DMS53 (cell line): ENCODE results near the gene KLK6.

Experiments used
- DNase-seq: peaks from one replicate; lab custom pipeline; 2025; lab: John Stamatoyannopoulos, UW

KLK6 gene

DNA sequence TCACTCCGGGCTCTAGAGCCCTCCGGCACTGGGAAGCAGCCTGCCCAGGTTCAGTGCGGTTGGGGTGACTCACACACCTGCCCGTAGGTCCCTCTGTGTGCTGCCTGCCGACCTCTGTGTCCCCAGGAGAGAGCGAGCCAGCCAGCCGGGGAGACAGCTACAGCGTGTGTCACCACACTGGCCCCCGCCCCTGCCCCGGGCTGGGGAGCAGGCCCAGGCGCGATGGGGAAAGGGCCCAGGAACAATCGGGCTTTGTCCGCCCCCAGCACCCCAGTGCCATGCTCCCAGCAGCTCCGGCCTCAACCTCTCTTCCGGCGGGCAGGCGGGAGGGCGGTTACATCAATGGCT is at the start of gene KLK6:
TSS of gene KLK6 (minus strand) at position 179 of the 348 bp plus-strand sequence. CDS start 1,487 bp downstream, outside the sequence.
- peak; percentile 36 for DNase-seq

- peak; percentile 70 for DNase-seq
Observed at GRCh38 chr19:51018745-51019543, 49.6 kb upstream of the KLK6 start.

DNA sequence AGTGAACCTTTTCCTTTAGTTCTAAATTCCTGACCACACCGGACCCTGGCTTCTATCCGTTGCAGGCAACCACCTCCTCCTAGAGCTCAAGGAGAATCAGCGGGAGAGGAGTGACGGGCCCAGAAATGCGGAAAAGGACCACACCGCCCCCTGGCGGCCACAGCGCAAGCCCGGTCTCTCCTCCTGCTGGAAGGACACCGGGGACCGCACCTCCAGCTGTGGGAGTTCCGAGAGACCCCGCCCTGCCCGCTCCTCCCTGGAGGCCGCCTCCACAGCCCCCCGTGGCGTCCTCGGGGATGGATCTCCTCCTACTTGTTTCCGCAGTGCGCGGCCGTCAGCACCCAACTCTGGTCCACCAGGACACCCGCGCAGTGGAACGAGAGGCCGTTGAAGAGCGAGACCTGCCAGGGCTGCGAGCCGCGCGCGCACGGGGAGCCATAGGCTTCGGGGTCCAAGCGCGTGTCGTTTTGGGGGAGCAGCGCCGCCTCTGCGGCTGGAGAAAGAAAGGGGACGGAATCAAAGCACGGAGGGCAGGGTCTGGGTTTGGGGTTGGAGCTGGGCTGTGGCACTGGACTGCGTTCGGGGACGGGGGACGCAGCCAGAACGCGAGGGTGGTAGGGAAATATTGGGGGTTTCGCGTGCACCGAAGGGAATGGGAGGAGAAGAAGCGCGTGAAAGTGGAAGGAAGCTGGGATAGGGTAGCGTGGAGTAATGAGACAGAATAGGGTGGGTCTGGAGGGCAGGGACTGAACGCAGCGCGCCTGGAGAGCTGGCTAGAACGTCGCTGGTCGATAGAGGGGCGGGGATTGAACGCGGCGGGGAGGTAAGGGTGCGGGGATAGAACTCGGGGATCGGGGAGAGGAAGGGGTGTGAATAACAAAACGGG is 47.6 kb upstream of the KLK6 start:
- DNase-seq, result peak; percentile 86

- DNase-seq, result no peak
Observed at GRCh38 chr19:51015691-51016267, 46.4 kb upstream of the KLK6 start.

- no peak for DNase-seq
Observed at GRCh38 chr19:51014242-51014641, 44.9 kb upstream of the KLK6 start.

GRCh38 chr19:51012661-51013190 is 43.3 kb upstream of the KLK6 start:
- DNase-seq, result peak; percentile 22

DNA sequence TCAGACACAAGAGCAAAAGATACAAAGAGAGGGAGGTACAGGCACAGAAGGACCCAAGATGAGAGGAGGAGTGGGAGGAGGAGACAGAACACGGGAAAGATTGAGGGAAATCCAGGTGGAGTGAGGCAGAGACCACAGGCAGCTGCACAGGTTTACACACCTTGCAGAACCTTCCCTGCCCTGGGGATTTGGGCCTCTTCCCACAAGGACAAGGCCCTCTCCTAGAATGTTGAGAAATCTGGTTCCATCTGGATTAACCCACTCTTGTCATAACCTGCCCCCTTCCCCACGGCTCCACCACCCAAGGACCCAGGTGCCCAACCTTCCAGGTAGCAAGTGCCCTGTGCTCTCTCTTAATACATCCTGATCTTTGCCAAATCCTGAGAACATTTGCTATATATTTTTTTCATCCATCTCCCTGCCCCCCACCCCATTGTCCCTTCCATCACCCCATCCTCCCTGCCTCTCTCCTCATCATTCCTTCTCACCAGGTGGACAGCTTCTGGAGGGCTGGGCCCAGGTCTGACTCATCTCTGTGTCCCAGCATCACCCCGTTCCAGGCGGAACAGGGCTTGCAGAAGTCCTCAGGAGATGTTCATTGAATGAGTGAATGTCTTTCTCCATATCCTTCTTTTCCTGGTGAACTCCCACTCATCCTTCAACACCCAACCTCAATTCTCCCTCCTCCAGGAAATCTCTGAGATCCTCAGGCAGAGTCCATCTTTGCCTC is 40.8 kb upstream of the KLK6 start:
- DNase-seq, result no peak

DNA sequence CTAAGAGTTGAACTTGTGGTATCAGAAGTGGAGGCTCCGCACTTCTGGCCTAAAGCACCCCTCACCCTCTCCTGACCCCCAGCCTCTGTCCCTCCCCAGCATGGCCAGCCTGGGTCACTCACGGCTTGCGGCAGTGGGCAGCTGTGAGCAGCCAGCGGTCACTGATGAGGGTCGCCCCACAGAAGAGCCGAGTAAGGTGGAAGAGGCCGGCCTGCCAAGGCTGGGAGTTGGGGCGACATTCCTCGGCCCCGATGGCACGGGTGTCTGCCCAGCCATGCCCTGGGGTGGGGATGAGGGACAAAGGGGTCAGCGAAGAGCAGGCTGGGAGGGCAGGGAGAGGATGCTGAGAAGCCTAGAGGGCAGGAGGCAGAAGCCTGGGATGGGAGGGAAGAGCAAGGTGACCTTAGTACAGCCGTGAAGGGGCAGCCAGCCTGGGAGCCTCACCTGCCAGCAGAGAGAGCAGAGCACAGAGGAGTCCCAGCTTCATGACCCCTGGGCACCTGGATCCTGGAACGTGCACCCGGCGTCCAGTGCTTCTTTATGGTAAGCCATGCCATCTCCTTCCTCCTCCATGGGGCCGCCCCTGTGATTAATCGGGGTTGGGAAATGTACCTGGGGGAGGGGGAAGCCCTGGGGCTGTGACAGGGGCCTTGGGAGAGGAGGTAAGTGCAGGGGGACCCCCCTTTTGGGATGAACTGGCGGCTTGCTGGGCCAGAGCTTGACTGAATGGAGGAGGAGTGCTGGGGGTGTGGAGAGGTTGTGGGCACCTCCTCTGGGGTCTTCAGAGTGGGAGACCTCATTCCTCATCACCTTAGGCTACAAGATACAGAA is 39.9 kb upstream of the KLK6 start:
- no peak for DNase-seq

DNA sequence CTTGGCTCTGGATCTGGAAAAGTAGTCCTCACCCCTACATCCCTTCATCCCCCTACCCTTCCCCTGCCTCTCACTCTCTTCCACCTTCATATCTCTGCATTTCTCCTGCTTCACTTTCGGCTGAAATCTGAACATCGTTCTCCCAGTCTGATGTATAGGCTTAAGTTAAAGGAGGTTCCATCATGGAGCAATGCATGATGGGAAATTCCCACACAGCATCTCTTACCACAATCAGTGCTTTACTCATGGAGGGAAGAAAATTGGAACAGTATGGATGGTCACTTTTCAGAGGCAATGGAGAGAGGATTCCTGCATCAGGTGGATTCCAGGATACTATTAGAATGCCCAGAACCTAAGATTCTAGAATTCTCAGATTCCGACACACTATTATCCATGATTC is 38.1 kb upstream of the KLK6 start:
- no peak for DNase-seq

DNA sequence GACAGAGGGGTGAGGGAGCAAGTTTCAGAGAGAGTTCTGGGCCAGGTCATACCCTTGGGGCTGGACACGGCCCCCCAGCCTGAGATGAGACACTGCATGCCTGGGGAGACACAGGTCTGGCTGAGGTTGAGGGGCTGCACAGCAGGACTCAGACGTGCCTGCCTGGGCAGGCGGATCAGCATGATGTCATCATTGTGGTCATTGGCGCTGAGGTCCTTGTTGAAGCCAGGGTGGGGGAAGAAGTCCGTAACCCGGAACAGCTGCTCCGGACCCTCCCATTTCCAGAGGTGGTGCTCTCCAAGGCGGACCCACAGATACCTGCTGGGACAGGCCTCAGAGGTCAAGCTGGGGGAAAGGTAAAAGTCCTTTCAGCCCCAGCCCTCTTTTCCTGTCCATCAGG is 37.0 kb upstream of the KLK6 start:
- DNase-seq, result no peak

DNA sequence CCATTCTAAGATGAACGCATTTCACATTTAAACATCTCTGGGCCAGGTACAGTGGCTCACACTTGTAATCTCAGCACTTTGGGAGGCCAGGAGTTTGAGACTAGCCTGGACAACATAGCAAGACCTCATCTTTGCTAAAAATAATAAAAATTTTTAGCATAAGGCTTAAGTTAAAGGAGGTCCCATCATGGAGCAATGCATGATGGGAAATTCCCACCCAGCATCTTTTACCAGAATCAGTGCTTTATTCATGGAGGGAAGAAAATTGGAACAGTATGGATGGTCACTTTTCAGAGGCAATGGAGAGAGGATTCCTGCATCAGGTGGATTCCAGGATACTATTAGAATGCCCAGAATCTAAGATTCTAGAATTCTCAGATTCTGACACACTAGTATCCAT is 35.9 kb upstream of the KLK6 start:
- DNase-seq, result no peak

DNA sequence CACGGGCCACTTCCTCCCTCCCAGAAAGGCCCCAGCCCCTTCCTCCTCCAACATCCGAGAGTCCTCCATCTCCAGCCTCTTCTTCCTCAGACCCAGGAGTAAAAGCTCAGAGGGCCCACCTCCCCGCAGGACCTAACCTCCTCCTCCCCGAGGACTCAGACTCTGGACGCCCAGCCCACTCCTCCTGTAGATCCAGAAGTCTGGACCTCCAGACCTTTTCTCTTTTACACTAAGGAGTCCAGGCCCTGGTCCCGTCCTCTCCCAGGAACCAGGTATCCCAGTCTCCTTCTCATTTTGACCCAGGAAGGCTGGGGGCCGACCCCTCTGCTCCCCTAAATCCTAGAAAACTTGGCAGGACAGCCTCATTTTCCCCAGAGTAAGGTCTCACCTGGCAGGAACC is 33.9 kb upstream of the KLK6 start:
- DNase-seq, result no peak

DNA sequence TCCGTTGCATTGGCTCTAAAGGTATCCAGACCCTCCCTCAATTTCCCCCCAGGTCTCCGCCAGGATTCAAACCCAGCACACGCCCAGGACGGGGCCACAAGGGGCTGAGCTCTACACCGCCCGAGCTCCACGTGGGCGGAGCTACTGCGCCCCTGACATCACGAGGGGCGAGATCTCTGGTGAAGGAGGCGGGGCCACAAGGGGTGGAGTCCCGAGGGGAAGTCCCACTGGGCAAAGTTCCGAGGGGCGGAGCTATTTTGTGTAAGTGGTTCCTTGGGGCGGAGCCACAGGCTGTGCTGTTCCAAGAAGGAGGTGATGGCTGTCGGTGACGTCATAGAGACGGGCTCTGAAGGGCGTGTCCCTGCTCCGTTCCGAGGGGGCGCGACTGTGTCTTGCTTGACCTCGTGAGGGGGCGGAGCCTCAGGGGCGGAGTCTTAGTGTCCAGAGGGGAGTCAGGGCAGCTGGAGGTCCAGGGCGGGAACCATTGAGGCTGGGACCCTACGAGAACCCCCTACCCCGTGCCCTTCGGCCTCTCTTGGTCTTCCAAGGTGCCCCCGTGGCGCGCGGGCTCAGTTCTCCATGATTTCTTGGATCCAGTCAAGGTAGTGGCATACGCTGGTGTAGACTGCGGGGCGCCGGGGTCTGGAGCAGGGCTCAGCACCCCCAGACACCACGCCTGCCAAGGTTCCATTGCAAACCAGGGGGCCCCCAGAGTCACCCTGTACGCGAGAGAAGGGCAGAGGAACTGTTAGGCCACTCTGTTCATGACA is 33.3 kb upstream of the KLK6 start:
- DNase-seq, result peak; percentile 46

DNA sequence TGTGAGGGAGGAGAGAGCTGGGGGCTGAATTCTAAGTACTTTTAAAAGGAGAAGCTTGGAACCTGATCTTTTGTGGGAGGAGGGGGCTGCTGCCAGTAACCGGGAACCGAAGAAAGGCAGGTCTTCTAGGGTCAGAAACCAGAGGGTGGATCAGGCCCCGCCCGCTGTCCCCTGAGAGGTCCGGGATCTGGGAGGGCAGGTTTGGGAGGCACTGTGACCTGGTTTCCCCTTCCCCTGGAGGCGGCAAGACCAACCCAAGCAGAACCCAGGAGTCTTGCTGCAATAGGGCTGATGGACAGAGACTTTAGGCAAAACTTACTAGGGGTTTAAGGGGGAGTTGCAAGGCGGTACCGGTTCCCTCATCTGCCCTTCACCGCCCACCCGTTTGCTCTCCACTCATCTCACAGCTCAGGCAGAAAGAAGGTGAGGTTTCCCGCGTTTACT is 32.7 kb upstream of the KLK6 start:
- no peak for DNase-seq

GRCh38 chr19:51001515-51001914 is 32.1 kb upstream of the KLK6 start, which contains the start of gene KLK8:
Gene KLK8, minus strand, starts transcription at chr19:51001604. Its CDS starts 437 bp downstream, at chr19:51001167.
- no peak for DNase-seq

- DNase-seq, result no peak
Observed at GRCh38 chr19:51000981-51001380, 31.6 kb upstream of the KLK6 start.

GRCh38 chr19:51000426-51000825 is 31.0 kb upstream of the KLK6 start:
- DNase-seq, result no peak

DNA sequence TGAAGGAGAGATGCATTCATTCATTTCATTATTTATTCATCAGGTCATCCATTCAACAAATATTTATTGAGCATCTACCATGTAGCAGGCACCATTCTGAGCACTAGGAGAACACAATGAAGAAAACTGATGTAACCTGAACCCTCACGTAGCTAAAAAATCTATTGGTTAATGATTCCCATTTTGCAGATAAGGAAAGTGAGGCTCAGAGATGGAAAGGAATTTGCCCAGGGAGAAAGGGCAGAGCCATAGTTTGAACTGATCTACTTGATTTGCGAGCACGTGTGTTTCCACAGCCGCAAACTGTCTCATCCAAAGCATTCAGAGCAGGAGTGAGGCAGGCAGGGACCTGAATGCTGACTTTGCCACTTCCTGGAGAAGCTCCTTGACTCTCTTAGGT is 29.3 kb upstream of the KLK6 start:
- no peak for DNase-seq

GRCh38 chr19:50998061-50998460 is 28.7 kb upstream of the KLK6 start:
- DNase-seq, result no peak

- DNase-seq, result peak; percentile 26
Observed at GRCh38 chr19:50994129-50994528, 24.7 kb upstream of the KLK6 start.
